Panc1 (cell line): ENCODE measurements around the gene MAP2.

ENCODE experiments used
- POLR2AphosphoS5 ChIP-seq: IDR thresholded peaks from 2 replicates; pipeline ENCODE4 v1.6.1; 2012; ENCODE audit warnings: mild to moderate bottlenecking, low read depth, low read length, moderate library complexity
- TCF7L2 ChIP-seq: IDR thresholded peaks from 2 replicates; pipeline ENCODE4 v1.6.1; 2011; ENCODE audit warnings: mild to moderate bottlenecking, low read depth, low read length, inconsistent platforms
- TF ChIP-seq, protein P1 (sequence below): fragments of 450-650 bp; IDR thresholded peaks from 2 replicates; pipeline ENCODE4 v1.5.1; 2017; ENCODE audit warnings: mild to moderate bottlenecking
- TF ChIP-seq, protein P2 (sequence below), 2 experiments: IDR thresholded peaks; 2 replicates each; pipeline ENCODE4 v1.6.1; 2011 to 2012; ENCODE audit warnings: low read depth in 2 of 2, control low read depth in 1 of 2, low read length in 1 of 2, mild to moderate bottlenecking in 1 of 2, moderate library complexity in 1 of 2; ENCODE audit not compliant: insufficient read depth in 1 of 2

DNA sequence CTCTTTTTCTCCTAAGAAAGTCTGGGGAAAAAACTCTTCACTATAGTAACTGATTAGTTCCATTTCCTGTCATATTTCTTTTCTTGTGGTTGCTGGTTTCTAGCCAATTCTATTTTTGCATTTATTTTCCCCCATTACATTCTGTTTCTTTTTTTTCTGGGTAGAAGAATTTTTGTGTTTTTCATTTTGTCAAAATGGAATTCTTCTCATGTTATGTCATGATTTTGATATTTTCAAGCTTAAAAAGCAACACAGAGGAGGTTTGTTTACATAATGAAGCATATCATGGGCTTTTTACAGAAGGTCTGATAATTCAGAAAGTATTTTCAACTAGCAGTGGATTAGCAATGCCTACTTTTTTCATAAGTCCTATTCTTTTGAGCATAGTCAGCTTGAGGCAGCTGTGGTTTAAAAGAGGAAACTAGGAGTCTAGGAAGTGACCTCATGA is 102.0 kb downstream of the MAP2 start:
- TF ChIP-seq, protein P1, sequence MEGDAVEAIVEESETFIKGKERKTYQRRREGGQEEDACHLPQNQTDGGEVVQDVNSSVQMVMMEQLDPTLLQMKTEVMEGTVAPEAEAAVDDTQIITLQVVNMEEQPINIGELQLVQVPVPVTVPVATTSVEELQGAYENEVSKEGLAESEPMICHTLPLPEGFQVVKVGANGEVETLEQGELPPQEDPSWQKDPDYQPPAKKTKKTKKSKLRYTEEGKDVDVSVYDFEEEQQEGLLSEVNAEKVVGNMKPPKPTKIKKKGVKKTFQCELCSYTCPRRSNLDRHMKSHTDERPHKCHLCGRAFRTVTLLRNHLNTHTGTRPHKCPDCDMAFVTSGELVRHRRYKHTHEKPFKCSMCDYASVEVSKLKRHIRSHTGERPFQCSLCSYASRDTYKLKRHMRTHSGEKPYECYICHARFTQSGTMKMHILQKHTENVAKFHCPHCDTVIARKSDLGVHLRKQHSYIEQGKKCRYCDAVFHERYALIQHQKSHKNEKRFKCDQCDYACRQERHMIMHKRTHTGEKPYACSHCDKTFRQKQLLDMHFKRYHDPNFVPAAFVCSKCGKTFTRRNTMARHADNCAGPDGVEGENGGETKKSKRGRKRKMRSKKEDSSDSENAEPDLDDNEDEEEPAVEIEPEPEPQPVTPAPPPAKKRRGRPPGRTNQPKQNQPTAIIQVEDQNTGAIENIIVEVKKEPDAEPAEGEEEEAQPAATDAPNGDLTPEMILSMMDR: no peak
- TF ChIP-seq, protein P2, sequence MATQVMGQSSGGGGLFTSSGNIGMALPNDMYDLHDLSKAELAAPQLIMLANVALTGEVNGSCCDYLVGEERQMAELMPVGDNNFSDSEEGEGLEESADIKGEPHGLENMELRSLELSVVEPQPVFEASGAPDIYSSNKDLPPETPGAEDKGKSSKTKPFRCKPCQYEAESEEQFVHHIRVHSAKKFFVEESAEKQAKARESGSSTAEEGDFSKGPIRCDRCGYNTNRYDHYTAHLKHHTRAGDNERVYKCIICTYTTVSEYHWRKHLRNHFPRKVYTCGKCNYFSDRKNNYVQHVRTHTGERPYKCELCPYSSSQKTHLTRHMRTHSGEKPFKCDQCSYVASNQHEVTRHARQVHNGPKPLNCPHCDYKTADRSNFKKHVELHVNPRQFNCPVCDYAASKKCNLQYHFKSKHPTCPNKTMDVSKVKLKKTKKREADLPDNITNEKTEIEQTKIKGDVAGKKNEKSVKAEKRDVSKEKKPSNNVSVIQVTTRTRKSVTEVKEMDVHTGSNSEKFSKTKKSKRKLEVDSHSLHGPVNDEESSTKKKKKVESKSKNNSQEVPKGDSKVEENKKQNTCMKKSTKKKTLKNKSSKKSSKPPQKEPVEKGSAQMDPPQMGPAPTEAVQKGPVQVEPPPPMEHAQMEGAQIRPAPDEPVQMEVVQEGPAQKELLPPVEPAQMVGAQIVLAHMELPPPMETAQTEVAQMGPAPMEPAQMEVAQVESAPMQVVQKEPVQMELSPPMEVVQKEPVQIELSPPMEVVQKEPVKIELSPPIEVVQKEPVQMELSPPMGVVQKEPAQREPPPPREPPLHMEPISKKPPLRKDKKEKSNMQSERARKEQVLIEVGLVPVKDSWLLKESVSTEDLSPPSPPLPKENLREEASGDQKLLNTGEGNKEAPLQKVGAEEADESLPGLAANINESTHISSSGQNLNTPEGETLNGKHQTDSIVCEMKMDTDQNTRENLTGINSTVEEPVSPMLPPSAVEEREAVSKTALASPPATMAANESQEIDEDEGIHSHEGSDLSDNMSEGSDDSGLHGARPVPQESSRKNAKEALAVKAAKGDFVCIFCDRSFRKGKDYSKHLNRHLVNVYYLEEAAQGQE (IDR thresholded peaks at IDR 0.05; ENCODE audit: insufficient read depth in 1 of 2, low read depth in 2 of 2, low read length in 1 of 2): no peak
- TF ChIP-seq POLR2AphosphoS5 (no peak), TCF7L2 (no peak)
